Measurements from ENCODE around the gene LIPK.
"Not testable (repeated sequence)": the region's sequence is repeated elsewhere in the genome, so short reads cannot be mapped to it uniquely, and the experiment has no call there.

The LIPK gene

DNA sequence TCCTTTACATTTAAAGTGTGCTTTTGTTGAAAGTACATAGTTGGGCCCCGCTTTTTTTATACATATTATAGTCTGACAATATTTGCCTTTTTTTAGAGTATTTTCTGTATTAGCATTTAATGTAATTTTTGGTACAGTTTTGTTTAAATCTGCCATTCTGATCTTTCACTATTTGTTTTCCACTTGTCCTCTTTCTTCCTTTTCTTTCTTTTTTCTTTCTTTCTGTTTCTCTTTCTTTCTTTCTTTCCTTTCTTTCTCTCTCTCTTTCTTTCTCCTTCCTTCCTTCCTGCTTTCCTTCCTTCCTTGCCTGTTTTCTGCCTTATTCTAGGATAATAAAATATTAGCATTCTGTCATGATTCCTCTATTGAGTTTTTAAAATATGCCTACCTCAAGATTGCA is 9.5 kb downstream of the LIPK start:
- no peak for DNase-seq (ENCODE audit: low read depth in 2 of 2)

DNA sequence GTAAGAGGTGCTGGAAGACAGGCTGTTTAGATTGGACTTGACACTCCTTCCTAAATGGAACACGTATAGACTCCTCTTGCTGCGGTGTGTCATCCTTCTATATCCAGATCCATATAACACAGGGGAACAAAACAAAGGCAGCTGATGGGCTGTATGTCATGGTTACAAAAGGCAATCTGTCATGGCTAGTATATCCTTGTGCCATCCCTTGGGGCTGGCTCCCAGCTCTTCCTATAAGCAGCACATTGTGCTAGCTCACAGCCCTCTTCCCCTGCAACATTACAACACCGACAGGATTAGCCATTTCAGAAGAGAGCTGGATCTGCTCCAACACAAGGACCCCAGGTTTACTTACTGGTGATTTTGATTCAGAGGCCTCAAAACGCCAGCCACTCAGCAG is 15.3 kb downstream of the LIPK start:
- DNase-seq (ENCODE audit: low read depth in 2 of 2), result no peak

DNA sequence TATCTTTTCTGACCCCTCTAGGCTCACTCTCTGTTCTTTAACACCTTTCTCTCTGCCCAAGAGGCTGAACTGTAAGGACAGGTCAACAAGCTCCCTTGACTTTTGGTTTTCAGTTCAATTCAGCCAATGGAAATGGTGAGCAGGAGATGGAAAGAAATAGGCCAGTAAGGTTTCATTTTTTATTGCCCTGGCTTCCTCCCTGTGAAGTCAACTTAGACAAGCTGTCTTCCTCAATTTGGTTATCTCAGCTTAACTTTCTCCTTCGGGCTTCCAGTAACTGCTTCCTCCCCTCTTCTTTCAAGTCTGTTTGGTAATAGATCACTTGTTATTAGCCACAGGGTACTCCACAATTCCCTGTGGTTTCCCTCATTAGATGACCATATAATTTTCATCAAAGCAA is 19.7 kb downstream of the LIPK start:
- no peak for DNase-seq (ENCODE audit: low read depth in 2 of 2)

DNA sequence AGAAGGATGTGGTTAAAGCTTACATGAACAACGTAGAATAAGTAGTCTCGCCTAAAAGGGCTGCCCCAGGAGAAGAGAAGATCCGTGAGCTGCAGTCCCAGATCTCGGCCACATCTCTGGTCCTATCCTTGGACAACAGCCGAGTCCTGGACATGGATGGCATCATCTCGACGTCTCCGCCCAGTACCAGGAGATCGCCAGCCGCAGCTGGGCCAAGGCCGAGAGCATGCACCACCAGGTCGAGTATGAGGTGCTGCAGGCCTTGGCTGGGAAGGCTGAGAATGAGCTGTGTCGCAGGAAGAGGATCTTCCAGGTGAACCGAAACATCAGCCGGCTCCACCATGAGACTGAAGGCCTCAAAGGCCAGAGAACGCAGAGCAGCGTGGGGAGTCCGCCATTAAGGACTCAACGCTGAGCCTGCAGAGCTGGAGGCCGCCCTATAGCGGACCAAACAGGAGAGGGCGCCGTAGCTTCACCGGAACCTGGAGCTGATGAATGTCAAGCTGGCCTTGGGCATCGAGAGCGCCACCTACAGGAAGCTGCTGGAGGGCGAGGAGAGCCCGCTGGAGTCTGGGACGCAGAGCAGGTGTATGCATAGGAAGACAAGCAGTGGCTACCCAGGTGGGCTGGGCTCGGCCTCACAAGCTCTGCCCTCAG is 22.2 kb downstream of the LIPK start:
- DNase-seq (ENCODE audit: low read depth in 2 of 2), result peak; percentile 43 to 60

DNA sequence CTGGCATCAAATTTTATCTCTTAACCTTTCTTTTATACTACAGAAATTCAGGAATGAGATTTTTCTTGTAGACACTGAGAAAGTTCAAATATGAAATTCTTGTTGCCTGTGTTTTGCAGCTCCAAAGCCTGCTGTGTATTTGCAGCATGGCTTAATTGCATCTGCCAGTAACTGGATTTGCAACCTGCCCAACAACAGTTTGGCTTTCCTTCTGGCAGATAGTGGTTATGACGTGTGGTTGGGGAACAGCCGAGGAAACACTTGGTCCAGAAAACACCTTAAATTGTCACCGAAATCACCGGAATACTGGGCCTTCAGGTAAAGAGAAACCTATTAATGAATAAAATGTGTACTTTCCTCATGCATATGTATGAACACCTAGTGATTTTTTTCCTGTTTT is 24.8 kb downstream of the LIPK start:
- no peak for DNase-seq (ENCODE audit: low read depth in 2 of 2)

DNA sequence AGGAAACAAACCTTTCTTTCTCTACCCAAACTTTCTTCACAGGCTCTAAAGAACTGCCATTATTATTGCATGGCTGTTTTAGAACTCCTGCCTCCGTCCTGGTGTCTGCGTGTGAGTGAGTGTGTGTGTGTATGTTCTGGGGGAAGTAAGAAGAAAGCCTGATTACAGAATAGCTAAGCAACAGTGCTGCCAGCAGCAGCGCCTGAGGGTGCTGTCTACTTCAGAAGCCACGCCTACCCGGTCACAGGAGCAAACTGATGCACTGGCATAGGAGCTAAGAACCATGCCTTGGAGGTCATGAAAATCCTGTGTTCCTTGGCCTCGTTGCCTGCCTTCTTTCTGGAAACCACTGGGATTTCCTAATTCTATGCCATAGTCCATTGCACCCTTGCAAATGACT is 25.2 kb downstream of the LIPK start:
- no peak for DNase-seq (ENCODE audit: low read depth in 2 of 2)

DNA sequence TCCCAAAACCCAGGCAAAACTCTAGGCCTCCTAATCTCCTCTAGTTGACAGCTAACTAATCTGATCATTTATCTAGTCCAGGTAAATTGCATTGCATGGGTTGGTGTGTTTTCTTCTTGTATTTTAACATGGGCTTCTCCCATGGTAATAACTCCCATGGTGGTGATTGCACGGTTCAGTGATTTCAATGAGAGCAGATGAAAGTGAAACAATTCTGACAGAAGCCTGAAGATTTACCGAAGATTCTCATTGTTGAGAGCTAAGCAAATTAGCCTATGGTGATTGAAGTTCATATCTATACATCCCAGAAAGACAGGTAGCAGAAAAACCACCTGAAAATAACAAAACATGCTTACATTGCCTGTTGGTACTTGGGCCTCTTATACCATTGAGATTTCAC is 27.2 kb downstream of the LIPK start:
- no peak for DNase-seq (ENCODE audit: low read depth in 2 of 2)

DNA sequence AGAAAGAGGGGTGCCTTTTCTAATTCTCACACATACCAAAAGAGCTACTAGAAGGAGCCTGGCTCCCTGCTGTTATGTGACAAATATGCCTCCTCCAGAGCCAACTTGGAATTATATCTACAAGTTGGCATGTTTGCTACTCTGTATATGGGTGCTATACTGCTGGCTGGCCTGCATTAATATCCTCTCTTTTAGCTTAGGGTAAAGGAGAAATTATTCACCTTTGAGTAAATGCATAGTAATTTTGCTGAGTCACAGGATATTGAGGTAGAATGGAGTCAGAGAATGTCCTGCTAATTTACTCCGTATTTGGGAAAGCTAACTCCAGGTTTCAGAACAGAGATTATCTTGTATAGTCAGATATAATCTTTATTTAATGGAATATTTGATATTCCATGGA is 29.6 kb downstream of the LIPK start:
- no peak for DNase-seq (ENCODE audit: low read depth in 2 of 2)

DNA sequence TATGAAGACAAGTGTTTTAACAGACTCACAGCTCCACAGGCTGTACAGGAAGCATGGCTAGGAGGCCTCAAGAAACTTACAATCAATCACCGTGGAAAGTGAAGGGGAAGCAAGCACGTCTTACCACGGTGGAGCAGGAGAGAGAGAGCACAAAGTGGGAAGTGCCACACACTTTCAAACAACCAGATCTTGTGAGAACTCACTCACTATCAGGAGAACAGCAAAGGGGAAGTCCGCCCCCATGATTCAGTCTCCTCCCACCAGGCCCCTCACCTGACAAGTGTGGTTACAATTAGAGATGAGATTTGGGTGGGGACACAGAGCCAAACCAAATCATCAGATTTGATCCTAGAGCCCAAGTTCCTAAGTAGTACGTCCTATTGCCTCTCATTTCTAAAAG is 35.9 kb downstream of the LIPK start:
- not testable (repeated sequence) for DNase-seq (ENCODE audit: low read depth in 2 of 2)

DNA sequence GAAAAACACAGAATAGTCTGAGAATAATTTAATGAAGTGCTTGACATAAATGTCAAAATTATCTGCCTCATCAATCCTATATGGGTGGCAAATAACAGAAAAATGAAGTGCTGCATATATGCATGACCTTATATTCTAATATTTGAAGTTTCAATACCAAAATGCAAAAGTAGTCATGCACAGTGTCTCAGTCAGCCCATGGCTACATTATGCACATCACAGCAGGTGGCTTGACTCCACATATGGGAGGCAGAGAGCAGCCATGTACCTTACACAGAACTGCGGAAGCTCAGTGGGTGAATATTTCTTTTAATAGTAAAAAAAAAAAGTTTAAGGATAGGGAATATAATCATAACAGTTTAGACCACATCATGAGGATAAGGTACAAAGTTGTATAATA is 36.4 kb downstream of the LIPK start:
- no peak for DNase-seq (ENCODE audit: low read depth in 2 of 2)

DNA sequence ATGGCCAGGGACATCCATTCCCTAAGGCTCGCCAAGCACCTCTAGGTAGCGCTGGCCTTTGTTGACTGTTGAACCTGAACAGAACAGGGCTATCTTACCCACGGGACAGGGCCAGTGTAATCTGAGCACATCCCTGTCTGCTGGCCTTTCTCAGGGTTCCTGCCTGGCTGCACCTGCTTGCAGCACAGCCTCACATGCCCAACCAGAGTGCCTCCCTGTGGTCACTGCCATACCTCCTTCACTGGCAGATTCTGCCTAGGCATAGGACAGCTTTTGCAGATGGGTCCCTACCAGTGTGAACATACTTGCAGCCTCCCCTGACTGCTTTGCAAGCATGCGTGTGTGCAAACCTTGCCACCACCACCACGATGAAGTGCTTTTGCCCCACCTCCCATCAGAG is 38.0 kb downstream of the LIPK start:
- no peak for DNase-seq (ENCODE audit: low read depth in 2 of 2)

DNA sequence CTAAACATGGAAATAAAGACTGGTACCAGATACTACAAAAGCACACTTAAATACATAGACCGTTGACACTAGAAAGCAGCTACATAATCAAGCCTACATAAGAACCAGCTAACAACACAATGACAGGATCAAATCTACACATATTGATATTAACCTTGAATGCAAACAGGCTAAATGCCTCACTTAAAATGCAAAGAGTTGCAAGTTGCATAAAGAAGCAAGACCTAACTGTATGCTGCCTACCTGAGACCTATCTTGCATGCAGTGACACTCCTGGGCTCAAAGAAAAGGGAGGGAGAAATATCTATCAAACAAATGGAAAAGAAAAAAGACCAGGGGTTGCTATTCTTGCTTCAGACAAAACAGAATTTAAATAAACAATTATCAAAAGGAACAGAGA is 39.6 kb downstream of the LIPK start:
- no peak for DNase-seq (ENCODE audit: low read depth in 2 of 2)

DNA sequence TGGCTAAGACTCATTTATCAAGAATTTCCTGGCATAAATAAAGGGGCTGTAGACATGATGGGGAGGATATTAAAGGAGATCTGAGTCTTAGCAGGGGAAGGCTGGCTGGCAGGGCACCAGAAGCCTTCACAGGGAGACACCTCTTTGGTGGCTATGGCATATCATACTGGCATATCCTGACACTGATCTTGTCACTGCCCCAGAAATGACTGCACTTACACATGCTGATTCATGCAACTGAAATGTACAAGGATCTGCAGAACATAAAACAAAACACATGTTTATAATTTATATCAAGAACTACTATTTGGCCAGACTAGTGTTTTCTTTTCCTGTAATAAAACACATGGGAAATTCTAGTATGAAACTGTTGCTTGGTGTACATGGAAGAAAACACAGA is 48.2 kb downstream of the LIPK start:
- DNase-seq (ENCODE audit: low read depth in 2 of 2), result no peak

DNA sequence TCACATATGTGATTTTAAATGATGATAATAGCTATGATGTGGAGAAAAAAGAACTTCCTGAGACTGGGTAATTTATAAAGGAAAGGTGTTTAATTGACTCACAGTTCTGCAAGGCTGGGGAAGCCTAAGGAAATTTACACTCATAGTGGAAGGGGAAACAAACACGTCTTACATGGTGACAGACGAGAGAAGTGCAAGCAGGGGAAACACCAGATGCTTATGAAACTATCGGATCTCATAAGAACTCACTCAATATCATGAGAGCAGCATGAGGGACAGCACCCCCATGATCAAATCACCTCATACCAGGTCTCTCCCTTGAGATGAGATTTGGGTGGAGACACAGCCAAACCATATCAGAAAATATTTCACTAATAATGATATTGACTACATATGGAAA is 49.7 kb downstream of the LIPK start:
- no peak for DNase-seq (ENCODE audit: low read depth in 2 of 2)

DNA sequence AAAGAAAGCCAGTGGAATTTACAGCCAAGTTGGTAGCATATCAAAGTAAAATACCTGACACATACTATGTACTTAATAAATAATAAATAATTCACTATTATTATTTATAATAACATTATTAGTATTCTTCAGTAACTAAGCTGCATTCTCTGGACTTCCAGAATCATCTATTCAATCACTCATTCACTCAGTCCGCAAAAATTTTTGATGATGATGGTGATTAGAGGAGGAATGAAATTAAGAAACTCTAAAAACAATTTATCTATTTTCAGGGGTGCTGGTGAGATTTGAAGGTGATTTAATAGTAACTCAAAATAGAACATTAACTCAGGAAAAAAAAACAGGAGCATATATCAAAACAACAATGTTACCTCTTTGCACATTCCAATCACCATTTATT is 50.6 kb downstream of the LIPK start:
- no peak for DNase-seq (ENCODE audit: low read depth in 2 of 2)

DNA sequence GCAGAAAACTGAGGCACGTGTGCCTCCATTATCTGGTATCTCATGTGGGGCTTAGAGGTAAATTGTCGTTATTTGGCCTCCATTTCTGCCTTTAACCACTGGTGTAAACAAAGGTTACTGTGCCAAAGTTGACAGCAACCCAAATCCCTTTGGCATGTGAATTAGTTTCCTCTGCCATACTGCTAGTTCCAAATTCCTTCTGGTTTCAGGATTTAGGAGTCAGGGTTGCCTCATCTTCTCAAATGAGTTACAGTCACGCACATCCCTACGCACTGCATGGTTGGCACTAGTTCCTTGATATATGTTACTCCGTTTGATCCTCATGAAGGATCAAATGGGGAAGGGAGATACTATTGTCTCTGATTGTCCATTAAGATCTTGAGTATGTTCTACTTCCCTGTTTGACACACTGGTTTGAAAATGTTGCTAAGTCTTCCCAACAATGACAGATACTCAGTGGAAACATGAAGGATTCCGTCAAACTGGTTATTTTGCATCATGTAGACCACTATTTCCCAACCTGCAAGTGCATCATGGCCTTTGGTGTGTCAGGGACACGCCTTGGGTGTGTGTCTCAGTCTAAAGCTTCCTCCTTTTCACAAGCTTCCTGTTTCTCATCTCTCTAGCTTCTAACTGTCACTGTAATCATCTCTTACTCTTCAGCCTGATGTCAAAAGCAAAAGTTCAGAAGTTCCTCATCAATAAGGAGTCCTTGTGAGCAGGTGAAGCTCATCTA is 53.5 kb downstream of the LIPK start, which contains the start of gene LIPN:
LIPN (plus strand) TSS at position 655 of the 736 bp plus-strand sequence. CDS start 1,386 bp downstream, outside the sequence.
- DNase-seq (ENCODE audit: low read depth in 2 of 2), result no peak

DNA sequence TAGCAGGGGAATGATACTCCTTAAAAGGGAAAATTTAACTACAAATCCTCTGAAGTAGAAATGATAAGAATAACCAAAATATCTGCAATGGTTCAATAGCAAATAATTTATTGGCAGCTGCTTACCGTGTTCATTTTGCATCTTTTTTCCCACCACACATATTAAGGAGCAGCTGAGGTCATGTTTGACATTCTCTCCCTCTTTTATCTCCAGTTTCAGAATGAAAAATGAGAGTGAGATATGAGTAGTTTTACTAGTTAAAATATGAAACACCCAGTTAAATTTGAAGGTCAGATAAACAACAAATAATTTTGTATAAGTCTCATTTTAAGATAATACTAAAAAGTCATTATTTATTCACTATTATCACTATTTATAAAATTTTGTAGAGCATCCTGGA is 56.9 kb downstream of the LIPK start:
- DNase-seq (ENCODE audit: low read depth in 2 of 2), result no peak

DNA sequence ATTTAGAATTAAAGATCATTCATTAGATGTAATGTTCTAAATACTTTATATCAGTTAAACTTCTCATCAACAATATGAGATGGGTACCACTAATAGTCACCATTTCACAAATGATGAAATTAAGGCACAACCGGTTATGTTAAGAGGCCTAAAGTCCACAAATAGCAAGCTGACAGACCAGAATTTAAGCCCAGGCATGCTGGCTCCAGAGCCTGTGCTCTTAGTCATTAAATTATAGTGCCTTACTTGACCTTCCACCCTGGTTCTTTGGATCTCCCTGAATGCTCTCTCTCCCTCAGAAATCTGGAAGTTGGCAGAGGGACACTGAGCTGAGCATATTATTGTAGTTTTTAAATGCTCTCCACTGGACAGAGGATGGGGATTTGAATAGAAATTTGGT is 57.4 kb downstream of the LIPK start:
- no peak for DNase-seq (ENCODE audit: low read depth in 2 of 2)

DNA sequence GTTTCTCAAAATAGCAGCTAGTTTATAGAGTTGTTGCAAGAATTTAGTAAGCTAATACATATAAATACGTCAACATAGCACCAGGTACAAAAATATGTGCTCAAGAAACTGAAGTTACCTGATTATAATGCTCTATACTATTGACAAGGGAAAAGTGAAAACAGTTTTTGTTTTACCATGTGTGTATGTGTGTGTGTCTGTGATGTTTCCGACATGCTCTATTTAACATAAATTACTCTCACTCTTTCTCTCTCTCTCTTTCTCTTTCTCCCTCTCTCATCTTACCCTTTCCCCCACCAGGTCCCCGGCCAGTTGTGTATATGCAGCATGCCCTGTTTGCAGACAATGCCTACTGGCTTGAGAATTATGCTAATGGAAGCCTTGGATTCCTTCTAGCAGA is 58.1 kb downstream of the LIPK start:
- DNase-seq (ENCODE audit: low read depth in 2 of 2), result no peak

DNA sequence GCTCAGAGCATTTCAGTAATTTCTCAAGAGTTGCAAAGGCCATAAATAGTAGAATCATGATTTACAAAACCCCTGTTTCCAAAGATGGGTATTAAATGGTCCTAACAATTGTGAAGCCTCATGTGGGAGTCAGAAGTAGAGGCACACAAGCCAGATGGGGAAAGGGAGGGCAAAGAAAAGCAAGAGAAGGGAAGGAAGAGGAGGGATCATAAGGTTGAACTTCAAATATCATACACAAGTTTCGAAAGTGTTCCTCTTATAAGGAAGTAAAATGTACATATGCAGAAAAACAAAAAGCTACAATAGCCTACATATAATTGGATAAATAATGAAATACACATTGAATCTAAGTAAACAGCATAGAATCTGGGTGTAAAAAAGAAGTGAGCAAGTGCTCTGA is 59.8 kb downstream of the LIPK start:
- DNase-seq (ENCODE audit: low read depth in 2 of 2), result no peak

DNA sequence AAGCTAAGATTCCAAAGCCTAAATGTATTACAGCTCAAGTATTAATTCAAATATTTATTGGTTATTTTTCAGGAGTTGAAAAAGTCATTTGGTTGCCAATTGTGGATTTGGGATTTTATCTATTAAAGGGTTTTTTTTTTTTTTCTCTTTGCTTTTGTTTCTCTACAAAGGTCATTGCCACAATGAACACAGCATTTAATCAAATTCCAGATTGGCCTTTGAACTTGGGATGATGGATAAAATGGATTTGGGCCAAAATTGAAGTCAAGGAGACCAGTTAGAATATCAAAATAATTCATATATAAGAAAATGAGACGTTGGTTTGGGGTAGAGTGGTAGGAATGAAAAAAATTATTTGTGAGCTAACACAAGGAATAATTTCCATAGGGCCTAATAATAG is 63.3 kb downstream of the LIPK start:
- no peak for DNase-seq (ENCODE audit: low read depth in 2 of 2)

DNA sequence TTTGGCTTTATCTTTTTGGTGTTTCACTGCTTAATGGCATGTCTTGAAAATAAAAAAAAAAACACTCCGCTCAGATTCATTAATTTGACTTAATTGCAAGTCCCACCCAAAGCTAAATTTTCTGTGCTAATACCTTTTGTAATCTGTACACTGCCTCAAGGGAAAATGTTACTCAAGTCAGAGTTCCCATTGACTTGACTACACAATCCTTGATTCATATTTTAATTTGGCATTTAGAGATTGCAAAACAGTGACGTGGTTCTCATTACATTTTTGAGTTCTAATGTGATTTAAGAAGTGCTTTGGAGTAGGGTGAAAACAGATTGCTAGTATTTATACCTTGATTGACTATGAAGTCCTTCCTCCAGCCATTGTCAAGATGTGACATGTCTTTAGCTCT is 75.2 kb downstream of the LIPK start:
- no peak for DNase-seq (ENCODE audit: low read depth in 2 of 2)

DNA sequence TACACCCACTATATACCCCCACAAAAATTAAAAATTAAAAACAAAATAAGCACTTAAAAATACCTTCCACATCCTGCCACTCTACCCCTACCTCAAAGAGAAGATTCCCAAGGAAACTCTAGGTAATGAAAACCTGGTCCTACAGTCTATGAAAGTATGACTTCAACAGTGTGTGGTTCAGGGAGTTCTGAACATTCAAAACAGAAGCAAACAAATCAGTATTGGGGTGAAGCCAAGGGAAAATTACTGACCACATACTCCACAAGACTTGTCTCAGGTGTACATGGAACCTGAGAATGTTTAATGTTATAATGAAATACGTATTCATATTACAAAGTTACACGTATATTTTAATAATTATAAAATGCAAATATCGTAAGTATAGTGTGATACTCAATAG is 76.2 kb downstream of the LIPK start:
- no peak for DNase-seq (ENCODE audit: low read depth in 2 of 2)

DNA sequence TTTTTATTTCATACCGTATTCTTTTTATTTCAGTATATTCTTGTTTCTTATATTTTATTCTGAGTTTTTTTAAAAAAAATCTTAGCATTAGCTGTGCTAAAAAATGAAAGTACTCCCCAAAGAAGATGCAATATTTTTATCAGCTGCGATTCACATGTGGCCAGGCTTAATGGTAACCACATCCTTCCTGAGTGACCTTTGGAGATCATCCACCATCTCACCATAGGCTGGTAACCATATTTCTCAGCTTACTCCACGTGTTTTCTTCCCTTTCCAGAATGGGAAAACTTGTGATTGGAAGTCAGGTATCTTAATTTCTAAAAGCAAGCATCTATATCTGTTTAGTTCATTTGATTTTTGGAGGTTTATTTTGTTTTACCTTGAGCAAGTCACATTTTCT is 77.7 kb downstream of the LIPK start:
- DNase-seq (ENCODE audit: low read depth in 2 of 2), result no peak

Data from stimulated activated CD8-positive, alpha-beta memory T cell treated with anti-CD3 and anti-CD28 coated beads, Interleukin-2, amount 100 ng/mL, for 48 hours (primary cell).